Gastroesophageal sphincter (tissue), 3 donors: Measurements from ENCODE around the gene CNOT2.

Experiments
- CTCF ChIP-seq, 4 experiments: fragments of 200-600 bp in 2 of 4; fragments of 450-650 bp in 2 of 4; sonication (generic) in 1 of 4; IDR thresholded peaks; one replicate each; pipeline ENCODE4 v1.5.1; 2017 to 2019; ENCODE audit warnings: antibody characterized with exemption in 4 of 4, mild to moderate bottlenecking in 2 of 4, moderate library complexity in 2 of 4
- POLR2A ChIP-seq, 2 donors: fragments of 450-650 bp; IDR thresholded peaks; one replicate each; pipeline ENCODE4 v1.6.1; 2017; ENCODE audit warnings: antibody characterized with exemption in 2 of 2, mild to moderate bottlenecking in 2 of 2, moderate library complexity in 1 of 2

- TF ChIP-seq POLR2A (IDR thresholded peaks at IDR 0.05) (no peak), CTCF (IDR thresholded peaks at IDR 0.05) (no peak)
Measured at GRCh38 chr12:70338531-70338930, 95.3 kb downstream of the CNOT2 start.
